ENCODE data around the gene TMEM59. TPM values are rescaled to one million over a fixed set of nuclear protein-coding genes. Genes with fewer than 3 reads are reported as not detected.

TMEM59 gene
- total RNA-seq, 1 donor from 2014 or later: 232 TPM

DNA sequence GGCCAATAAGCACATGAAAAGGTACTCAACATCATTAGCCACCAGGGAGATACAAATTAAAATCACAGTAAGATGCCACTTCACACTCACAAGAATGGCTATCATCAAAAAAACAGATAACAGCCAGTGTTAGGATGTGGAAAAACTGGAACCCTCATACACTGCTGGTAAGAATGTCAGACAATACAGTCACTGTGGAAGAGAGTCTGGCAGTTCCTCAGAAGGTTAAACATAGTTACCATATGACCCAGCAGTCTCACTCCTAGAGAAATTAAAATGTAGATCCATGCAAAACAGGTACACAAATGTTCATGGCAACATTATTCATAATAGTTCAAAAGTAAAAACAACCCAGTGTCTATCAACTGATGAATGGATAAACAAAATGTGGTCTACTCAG lies 68.3 kb downstream of the TMEM59 start:
- DNase-seq (ENCODE audit: low read depth in 2 of 2): no peak

GRCh38 chr1:53982763-53983104 lies 70.3 kb downstream of the TMEM59 start:
- no peak for DNase-seq (ENCODE audit: low read depth in 2 of 2)

GRCh38 chr1:53982034-53982762 lies 70.8 kb downstream of the TMEM59 start:
- DNase-seq (ENCODE audit: low read depth in 2 of 2): peak; percentile 34 to 38

DNA sequence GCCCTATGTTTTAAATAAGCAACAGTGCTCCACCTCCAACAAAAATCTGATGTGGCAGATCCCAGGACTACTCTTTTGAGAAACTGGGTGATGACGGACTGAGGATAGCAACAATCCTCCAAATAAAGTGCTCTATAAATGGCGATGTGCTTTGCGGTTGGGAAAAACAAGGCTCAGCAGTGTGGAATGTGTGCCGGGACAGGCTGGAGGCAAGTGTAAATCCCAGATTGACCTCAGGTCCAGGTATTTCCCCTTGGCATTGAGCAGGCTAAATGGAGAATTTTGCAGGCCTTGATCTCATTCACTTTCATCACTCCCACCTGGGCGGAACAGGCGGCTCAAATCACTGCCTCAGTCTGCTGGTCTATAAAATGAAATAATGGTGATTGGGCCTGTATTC lies 71.8 kb downstream of the TMEM59 start:
- DNase-seq (ENCODE audit: low read depth in 2 of 2): no peak

- DNase-seq (ENCODE audit: low read depth in 2 of 2): no peak
These were observed 73.1 kb downstream of the TMEM59 start for GRCh38 chr1:53979712-53980450.

Other genes starting within 250 kb of the TMEM59 start
- gene NDC1, start 214.9 kb downstream of the TMEM59 start, total RNA-seq: 13.7 and 23.1 TPM in 2 replicates
- gene YIPF1, start 163.4 kb downstream of the TMEM59 start, total RNA-seq: 11.6 and 15.3 TPM in 2 replicates
- not detected in 2 replicates for gene DIO1, start 159.0 kb downstream of the TMEM59 start, total RNA-seq
- gene IFT25, start 107.5 kb downstream of the TMEM59 start, total RNA-seq: 10.5 and 14.5 TPM in 2 replicates
- 18.2 and 24.1 TPM in 2 replicates for gene LRRC42, start 106.9 kb downstream of the TMEM59 start, total RNA-seq
- gene LDLRAD1, start 35.0 kb downstream of the TMEM59 start, total RNA-seq: not detected in 2 replicates
- 2.0 and 2.1 TPM in 2 replicates for gene TCEANC2, start 404 bp upstream of the TMEM59 start, total RNA-seq
- gene CDCP2, start 99.8 kb upstream of the TMEM59 start, total RNA-seq: 0.13 and 0.38 TPM in 2 replicates
- gene CYB5RL, start 146.8 kb upstream of the TMEM59 start, total RNA-seq: 3.5 and 5.3 TPM in 2 replicates
- 48.5 and 56.4 TPM in 2 replicates for gene MRPL37, start 147.0 kb upstream of the TMEM59 start, total RNA-seq

Measured in dermis microvascular lymphatic vessel endothelial cell (primary cell).